ENCODE data around the gene SDCCAG8.

Gene SDCCAG8

DNA sequence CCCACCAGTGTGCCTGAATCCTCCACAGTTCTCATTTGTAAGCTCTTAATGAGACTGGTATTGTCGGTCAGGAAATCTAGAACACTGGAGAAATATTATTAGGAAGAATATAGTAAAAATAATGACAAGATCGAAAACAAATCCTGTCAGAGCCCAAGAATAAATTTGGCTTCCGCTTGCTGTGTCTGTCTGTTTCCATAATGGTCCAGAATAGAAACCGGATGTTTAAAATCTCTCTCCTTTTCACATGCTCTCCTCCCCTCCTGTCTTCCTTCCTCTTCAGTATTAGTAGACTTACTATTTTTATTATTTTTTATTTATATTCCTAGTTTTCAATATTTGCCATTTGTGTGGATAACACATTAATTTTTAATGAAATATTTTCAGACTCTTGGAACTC, 187.7 kb downstream of the SDCCAG8 start:
- no peaks in the 10 kb centered on the region for H3K36me3 ChIP-seq (ENCODE audit: control insufficient read depth in 1 of 2, insufficient read depth in 2 of 2, low read length in 2 of 2)
- no peak overlapping the region for H3K9ac ChIP-seq (ENCODE audit: low read depth in 1 of 2, low read length in 2 of 2)
- peaks cover 0 to 3% of the 10 kb centered on the region in 2 donors for H3K4me1 ChIP-seq (ENCODE audit: control insufficient read depth in 1 of 2, insufficient read depth in 2 of 2, low read length in 2 of 2)
- H3K9me3 ChIP-seq (ENCODE audit: control insufficient read depth in 1 of 2, low read length in 2 of 2): no peaks in the 10 kb centered on the region
- no peak overlapping the region for H3K27ac ChIP-seq (ENCODE audit: low read depth, low read length)
- no peaks in the 10 kb centered on the region for H3K27me3 ChIP-seq (ENCODE audit: control insufficient read depth in 1 of 2, insufficient read depth in 2 of 2, low read length in 2 of 2)
- no peak overlapping the region for H3K4me3 ChIP-seq (ENCODE audit: low read depth in 1 of 2, low read length in 2 of 2)

DNA sequence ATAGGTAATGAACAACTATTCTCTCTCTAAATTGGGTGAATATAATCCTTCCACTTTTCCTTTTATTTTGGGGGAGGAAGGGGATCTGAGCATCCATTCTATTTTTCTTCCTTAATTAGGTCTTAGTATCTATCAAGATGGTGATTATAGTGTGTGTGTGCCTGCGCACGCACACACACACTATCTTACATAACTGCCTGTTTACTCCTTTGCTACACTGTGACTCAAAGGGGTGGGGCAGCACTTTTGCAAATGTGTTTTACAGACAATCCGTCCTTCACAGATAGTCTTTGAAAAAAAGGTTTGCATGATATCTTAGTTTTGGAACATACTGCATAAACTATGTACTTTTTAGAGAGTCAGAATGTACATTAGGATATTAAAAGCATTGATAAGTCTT, 191.5 kb downstream of the SDCCAG8 start:
- Histone ChIP-seq H3K36me3 (ENCODE audit: control insufficient read depth in 1 of 2, insufficient read depth in 2 of 2, low read length in 2 of 2) (no peaks in the 10 kb centered on the region), H3K4me1 (ENCODE audit: control insufficient read depth in 1 of 2, insufficient read depth in 2 of 2, low read length in 2 of 2) (peaks cover 0 to 3% of the 10 kb centered on the region in 2 donors), H3K4me3 (ENCODE audit: low read depth in 1 of 2, low read length in 2 of 2) (no peak overlapping the region), H3K27me3 (ENCODE audit: control insufficient read depth in 1 of 2, insufficient read depth in 2 of 2, low read length in 2 of 2) (no peaks in the 10 kb centered on the region), H3K9ac (ENCODE audit: low read depth in 1 of 2, low read length in 2 of 2) (no peak overlapping the region), H3K27ac (ENCODE audit: low read depth, low read length) (no peak overlapping the region), H3K9me3 (ENCODE audit: control insufficient read depth in 1 of 2, low read length in 2 of 2) (no peaks in the 10 kb centered on the region)

DNA sequence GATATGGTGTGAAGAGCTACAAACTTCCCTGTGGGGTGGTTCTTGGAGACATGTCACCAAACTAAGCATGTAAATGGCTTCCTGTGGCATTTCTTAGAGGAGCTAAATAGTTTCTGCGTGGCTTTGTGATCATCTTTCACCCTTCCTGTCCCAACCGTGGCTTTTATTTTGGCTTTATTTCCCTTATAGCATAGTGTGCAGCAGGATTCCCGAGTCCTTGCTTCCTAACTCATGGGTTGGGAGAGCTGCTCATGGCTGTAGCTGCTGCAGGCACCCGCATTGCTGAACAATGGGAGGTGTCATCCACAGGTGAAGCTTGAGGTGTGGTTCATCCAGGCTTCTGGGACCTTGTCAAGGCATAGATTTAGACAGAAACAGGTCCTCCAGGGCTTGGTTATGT, 192.0 kb downstream of the SDCCAG8 start:
- Histone ChIP-seq H3K4me1 (ENCODE audit: control insufficient read depth in 1 of 2, insufficient read depth in 2 of 2, low read length in 2 of 2) (peaks cover 0 to 3% of the 10 kb centered on the region in 2 donors), H3K27ac (ENCODE audit: low read depth, low read length) (no peak overlapping the region), H3K4me3 (ENCODE audit: low read depth in 1 of 2, low read length in 2 of 2) (no peak overlapping the region), H3K36me3 (ENCODE audit: control insufficient read depth in 1 of 2, insufficient read depth in 2 of 2, low read length in 2 of 2) (no peaks in the 10 kb centered on the region), H3K9me3 (ENCODE audit: control insufficient read depth in 1 of 2, low read length in 2 of 2) (no peaks in the 10 kb centered on the region), H3K9ac (ENCODE audit: low read depth in 1 of 2, low read length in 2 of 2) (no peak overlapping the region), H3K27me3 (ENCODE audit: control insufficient read depth in 1 of 2, insufficient read depth in 2 of 2, low read length in 2 of 2) (no peaks in the 10 kb centered on the region)

DNA sequence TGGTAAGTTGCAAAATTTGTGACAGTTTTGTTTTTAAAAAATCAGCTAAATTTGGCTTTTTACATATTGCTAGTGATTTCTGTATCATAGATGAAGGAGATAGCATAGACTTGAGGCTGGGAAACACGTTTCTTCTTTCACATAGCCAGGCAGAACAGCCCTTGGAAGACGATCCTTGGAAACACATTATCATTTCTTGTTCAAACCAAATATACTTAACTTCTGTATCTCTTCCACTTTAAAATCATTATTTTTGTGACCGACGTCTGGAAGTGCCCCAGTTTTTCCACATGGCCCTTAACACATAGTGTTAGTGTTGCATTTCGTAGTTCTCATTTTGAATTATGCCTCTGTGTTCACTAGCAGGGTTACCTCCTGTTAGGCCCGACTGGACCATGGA, 193.5 kb downstream of the SDCCAG8 start:
- Histone ChIP-seq H3K4me3 (ENCODE audit: low read depth in 1 of 2, low read length in 2 of 2) (no peak overlapping the region), H3K27me3 (ENCODE audit: control insufficient read depth in 1 of 2, insufficient read depth in 2 of 2, low read length in 2 of 2) (no peaks in the 10 kb centered on the region), H3K9me3 (ENCODE audit: control insufficient read depth in 1 of 2, low read length in 2 of 2) (no peaks in the 10 kb centered on the region), H3K4me1 (ENCODE audit: control insufficient read depth in 1 of 2, insufficient read depth in 2 of 2, low read length in 2 of 2) (peaks cover 0 to 3% of the 10 kb centered on the region in 2 donors), H3K36me3 (ENCODE audit: control insufficient read depth in 1 of 2, insufficient read depth in 2 of 2, low read length in 2 of 2) (no peaks in the 10 kb centered on the region), H3K27ac (ENCODE audit: low read depth, low read length) (no peak overlapping the region), H3K9ac (ENCODE audit: low read depth in 1 of 2, low read length in 2 of 2) (no peak overlapping the region)

DNA sequence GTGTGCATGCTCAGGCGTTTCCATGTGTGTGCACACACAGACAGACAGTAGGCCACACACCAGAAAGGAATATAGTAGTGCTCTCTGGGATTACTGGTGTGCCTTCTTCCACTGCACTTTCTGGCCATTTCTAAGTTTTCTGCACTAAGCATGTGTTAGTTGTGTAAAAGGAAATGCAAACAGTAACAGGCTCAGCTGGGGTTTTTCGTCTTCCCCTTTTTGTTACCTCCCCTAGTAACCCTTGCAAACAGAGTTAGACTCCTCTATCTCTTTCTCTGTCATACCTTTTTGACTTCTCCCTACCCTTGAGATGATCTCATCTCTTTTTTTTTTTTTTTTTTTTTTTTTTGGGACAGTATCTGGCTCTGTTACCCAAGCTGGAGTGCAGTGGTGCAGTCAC, 196.3 kb downstream of the SDCCAG8 start:
- Histone ChIP-seq H3K4me1 (ENCODE audit: control insufficient read depth in 1 of 2, insufficient read depth in 2 of 2, low read length in 2 of 2) (peaks cover 0 to 3% of the 10 kb centered on the region in 2 donors), H3K27me3 (ENCODE audit: control insufficient read depth in 1 of 2, insufficient read depth in 2 of 2, low read length in 2 of 2) (no peaks in the 10 kb centered on the region), H3K36me3 (ENCODE audit: control insufficient read depth in 1 of 2, insufficient read depth in 2 of 2, low read length in 2 of 2) (no peaks in the 10 kb centered on the region), H3K4me3 (ENCODE audit: low read depth in 1 of 2, low read length in 2 of 2) (no peak overlapping the region), H3K9me3 (ENCODE audit: control insufficient read depth in 1 of 2, low read length in 2 of 2) (no peaks in the 10 kb centered on the region), H3K27ac (ENCODE audit: low read depth, low read length) (no peak overlapping the region), H3K9ac (ENCODE audit: low read depth in 1 of 2, low read length in 2 of 2) (no peak overlapping the region)

DNA sequence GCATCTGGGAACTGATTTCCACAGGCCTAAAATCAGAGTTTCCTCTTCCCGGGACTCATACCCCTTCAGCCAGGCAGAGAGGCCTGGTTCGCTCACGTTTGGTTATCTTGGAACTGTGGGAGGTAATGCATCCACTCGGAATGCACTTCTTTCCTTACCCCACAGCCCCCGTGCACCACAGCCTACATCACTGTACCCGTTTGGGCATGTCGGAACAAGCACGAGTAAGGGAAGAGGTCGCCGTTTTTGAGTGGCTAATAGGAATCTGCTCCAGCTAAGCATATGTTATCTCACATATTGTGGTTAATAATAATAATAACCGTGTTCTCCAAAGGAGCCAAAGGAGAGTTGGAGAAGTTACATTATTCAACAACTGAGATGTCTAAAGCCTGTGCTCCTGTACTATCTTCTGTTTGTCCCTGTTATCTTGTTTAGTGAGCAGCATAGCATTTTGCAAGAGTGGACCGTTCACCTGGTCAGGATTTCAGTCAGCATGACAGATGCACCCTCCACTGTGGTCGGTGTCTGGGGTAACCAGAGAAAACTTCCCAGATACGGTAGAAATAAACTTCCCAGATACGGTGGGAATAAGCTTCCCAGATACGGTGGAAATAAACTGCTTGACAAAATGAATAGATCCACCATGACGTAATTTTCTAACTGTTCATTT, 198.6 kb downstream of the SDCCAG8 start:
- no peak overlapping the region for H3K9ac ChIP-seq (ENCODE audit: low read depth in 1 of 2, low read length in 2 of 2)
- no peaks in the 10 kb centered on the region for H3K36me3 ChIP-seq (ENCODE audit: control insufficient read depth in 1 of 2, insufficient read depth in 2 of 2, low read length in 2 of 2)
- H3K4me1 ChIP-seq (ENCODE audit: control insufficient read depth in 1 of 2, insufficient read depth in 2 of 2, low read length in 2 of 2): no peaks in the 10 kb centered on the region
- no peak overlapping the region for H3K4me3 ChIP-seq (ENCODE audit: low read depth in 1 of 2, low read length in 2 of 2)
- H3K27me3 ChIP-seq (ENCODE audit: control insufficient read depth in 1 of 2, insufficient read depth in 2 of 2, low read length in 2 of 2): no peaks in the 10 kb centered on the region
- no peak overlapping the region for H3K27ac ChIP-seq (ENCODE audit: low read depth, low read length)
- no peaks in the 10 kb centered on the region for H3K9me3 ChIP-seq (ENCODE audit: control insufficient read depth in 1 of 2, low read length in 2 of 2)

DNA sequence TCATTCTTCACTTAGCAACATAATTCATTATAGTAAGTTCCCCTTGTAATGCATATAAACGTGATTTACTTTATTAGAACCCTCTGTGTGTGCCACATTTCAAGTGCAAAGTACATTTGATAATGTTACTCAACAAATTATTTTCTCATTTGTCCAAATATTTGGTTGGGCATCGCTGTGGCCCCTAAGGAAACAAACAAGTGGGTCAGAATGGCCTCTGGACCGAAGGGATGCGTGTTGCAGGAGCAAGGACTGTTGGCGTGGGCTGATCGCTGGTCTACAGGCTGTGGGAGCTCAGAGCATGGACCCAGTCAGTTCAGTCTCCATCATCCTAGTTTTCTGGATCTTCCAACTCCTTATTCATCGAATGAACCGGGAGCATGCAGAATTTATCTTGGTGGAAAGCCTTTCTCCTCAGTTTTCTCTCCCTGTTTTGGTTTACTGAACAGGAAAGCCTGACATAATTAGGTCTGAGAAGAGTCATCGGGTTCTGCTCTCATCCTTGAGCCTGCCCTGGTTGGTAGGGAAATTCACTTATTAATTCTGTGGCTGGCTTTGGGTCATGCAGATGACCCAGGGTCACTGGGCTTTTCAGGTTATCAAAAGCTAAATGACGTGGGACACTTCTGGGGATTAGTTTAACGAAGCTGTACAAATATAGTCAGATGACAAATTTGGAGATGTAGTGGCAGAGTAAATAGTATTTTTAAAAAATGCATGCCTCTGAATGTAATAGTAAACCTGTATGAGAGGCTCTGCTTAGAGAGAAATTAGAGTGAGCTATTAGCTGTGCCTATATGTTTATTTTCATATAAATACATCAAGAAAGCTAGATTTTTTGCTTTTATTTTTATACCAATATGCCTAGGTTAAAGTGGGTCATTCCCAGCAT, 200.2 kb downstream of the SDCCAG8 start:
- Histone ChIP-seq H3K9me3 (ENCODE audit: control insufficient read depth in 1 of 2, low read length in 2 of 2) (no peaks in the 10 kb centered on the region), H3K27ac (ENCODE audit: low read depth, low read length) (no peak overlapping the region), H3K27me3 (ENCODE audit: control insufficient read depth in 1 of 2, insufficient read depth in 2 of 2, low read length in 2 of 2) (no peaks in the 10 kb centered on the region), H3K9ac (ENCODE audit: low read depth in 1 of 2, low read length in 2 of 2) (no peak overlapping the region), H3K4me1 (ENCODE audit: control insufficient read depth in 1 of 2, insufficient read depth in 2 of 2, low read length in 2 of 2) (no peaks in the 10 kb centered on the region), H3K4me3 (ENCODE audit: low read depth in 1 of 2, low read length in 2 of 2) (no peak overlapping the region), H3K36me3 (ENCODE audit: control insufficient read depth in 1 of 2, insufficient read depth in 2 of 2, low read length in 2 of 2) (no peaks in the 10 kb centered on the region)

DNA sequence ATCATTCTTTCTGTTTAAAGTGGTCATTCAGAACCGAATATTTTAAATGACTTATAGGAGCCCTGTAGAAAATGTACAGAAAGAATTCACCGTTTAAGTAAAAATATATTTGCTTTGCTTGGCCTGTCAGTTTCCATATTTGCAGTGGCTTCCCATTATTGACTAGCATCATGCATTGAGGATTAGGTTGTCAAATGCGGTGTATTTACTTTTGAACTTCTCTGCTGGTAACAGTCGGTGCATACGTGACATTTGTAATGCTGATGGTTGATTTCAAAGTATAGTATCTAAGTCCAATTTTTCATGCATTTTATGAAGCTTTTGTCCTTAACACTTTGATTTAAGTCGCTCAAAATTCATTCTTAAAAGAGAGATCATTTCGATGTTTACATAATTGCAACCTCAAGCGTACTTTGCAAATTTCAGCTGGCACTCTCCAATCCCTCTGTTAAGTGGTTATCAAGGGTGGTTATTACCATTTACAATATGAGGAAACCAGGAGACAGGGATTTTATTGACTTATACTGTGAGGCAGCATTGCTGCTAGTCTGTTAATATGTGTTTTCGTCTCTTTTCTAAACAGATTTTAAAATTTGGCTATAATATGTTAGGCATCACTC, 201.6 kb downstream of the SDCCAG8 start:
- H3K4me3 ChIP-seq (ENCODE audit: low read depth in 1 of 2, low read length in 2 of 2): no peak overlapping the region

DNA sequence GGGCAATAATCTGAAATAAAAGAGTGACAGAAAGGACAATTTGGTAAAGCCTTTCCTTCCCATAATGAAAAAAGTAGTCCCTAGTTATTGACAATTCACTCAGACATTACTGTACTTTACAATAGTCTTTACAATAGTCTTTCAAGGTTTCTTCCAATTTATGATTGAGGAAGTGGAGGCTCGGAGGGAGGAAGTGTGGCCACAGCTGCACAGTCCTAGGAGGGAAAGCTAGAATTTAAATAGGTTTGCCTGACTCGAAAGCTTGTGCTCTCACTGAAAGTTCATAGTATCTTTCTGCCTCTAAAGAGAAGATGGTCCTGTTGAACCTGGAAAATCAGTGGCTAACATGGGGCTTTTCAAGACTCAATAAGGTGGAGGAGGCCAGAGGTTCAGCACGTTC, 203.2 kb downstream of the SDCCAG8 start:
- peaks cover 0 to 4% of the 10 kb centered on the region in 2 donors for H3K36me3 ChIP-seq (ENCODE audit: control insufficient read depth in 1 of 2, insufficient read depth in 2 of 2, low read length in 2 of 2)
- H3K27ac ChIP-seq (ENCODE audit: low read depth, low read length): no peak overlapping the region
- H3K9ac ChIP-seq (ENCODE audit: low read depth in 1 of 2, low read length in 2 of 2): no peak overlapping the region
- no peak overlapping the region for H3K4me3 ChIP-seq (ENCODE audit: low read depth in 1 of 2, low read length in 2 of 2)
- H3K27me3 ChIP-seq (ENCODE audit: control insufficient read depth in 1 of 2, insufficient read depth in 2 of 2, low read length in 2 of 2): no peaks in the 10 kb centered on the region
- H3K4me1 ChIP-seq (ENCODE audit: control insufficient read depth in 1 of 2, insufficient read depth in 2 of 2, low read length in 2 of 2): no peaks in the 10 kb centered on the region
- H3K9me3 ChIP-seq (ENCODE audit: control insufficient read depth in 1 of 2, low read length in 2 of 2): no peaks in the 10 kb centered on the region

More for the DNA sequence above, 201.6 kb downstream of the SDCCAG8 start:
- Histone ChIP-seq H3K36me3 (ENCODE audit: control insufficient read depth in 1 of 2, insufficient read depth in 2 of 2, low read length in 2 of 2) (peaks cover 0 to 4% of the 10 kb centered on the region in 2 donors), H3K27ac (ENCODE audit: low read depth, low read length) (no peak overlapping the region), H3K9me3 (ENCODE audit: control insufficient read depth in 1 of 2, low read length in 2 of 2) (no peaks in the 10 kb centered on the region), H3K4me1 (ENCODE audit: control insufficient read depth in 1 of 2, insufficient read depth in 2 of 2, low read length in 2 of 2) (no peaks in the 10 kb centered on the region), H3K27me3 (ENCODE audit: control insufficient read depth in 1 of 2, insufficient read depth in 2 of 2, low read length in 2 of 2) (no peaks in the 10 kb centered on the region), H3K9ac (ENCODE audit: low read depth in 1 of 2, low read length in 2 of 2) (no peak overlapping the region)

DNA sequence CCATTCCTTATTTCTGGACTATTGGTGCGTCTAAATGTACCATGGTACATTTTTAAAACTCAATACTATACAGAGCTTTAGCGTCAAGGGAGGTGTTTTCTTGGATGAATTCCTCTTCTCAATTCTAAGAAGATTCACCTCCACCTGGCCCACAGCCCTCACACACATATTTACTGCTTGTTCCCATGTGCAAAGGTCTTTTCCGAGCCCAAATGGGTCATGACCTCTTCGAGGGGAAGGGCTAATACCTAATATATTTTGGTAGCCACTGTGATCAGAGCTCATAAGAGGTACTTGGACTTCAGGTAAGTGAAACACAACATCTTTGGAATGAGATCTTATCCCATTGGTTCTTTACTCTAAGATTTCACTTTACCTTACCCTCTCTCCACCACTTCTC, 205.9 kb downstream of the SDCCAG8 start:
- no peaks in the 10 kb centered on the region for H3K9me3 ChIP-seq (ENCODE audit: control insufficient read depth in 1 of 2, low read length in 2 of 2)

More for the DNA sequence above, 205.9 kb downstream of the SDCCAG8 start:
- Histone ChIP-seq H3K27ac (ENCODE audit: low read depth, low read length) (no peak overlapping the region), H3K4me1 (ENCODE audit: control insufficient read depth in 1 of 2, insufficient read depth in 2 of 2, low read length in 2 of 2) (no peaks in the 10 kb centered on the region), H3K36me3 (ENCODE audit: control insufficient read depth in 1 of 2, insufficient read depth in 2 of 2, low read length in 2 of 2) (peaks cover 0 to 4% of the 10 kb centered on the region in 2 donors), H3K27me3 (ENCODE audit: control insufficient read depth in 1 of 2, insufficient read depth in 2 of 2, low read length in 2 of 2) (no peaks in the 10 kb centered on the region), H3K4me3 (ENCODE audit: low read depth in 1 of 2, low read length in 2 of 2) (no peak overlapping the region), H3K9ac (ENCODE audit: low read depth in 1 of 2, low read length in 2 of 2) (no peak overlapping the region)

Measured in duodenal mucosa (tissue), 2 donors.